HG03159 (cell line): ENCODE results near the gene EPB41L1.
A peak's percentile ranks its signal among the peaks of the same experiment; 100 is the strongest.

Experiments used
- ATAC-seq: cut with Tn5 transposase; IDR thresholded peaks from one replicate; pipeline ENCODE4 v1.9.1; 2021; ENCODE audit warnings: mild to moderate bottlenecking, moderate library complexity; ENCODE audit not compliant: unreplicated experiment

The EPB41L1 gene

GRCh38 chr20:36218380-36219064 is 64.0 kb downstream of the EPB41L1 start:
- ATAC-seq = no peak

- ATAC-seq = no peak
Measured at GRCh38 chr20:36219671-36220220, 65.2 kb downstream of the EPB41L1 start.

- no peak for ATAC-seq
Measured at GRCh38 chr20:36225666-36226065, 71.1 kb downstream of the EPB41L1 start.

GRCh38 chr20:36228770-36229169 is 74.2 kb downstream of the EPB41L1 start:
- ATAC-seq = no peak

GRCh38 chr20:36230019-36230418 is 75.5 kb downstream of the EPB41L1 start:
- no peak for ATAC-seq

GRCh38 chr20:36231331-36231730 is 76.8 kb downstream of the EPB41L1 start:
- no peak for ATAC-seq

GRCh38 chr20:36234771-36235320 is 80.3 kb downstream of the EPB41L1 start:
- no peak for ATAC-seq

GRCh38 chr20:36235892-36236785 is 81.6 kb downstream of the EPB41L1 start, which contains the start of gene AAR2:
Gene AAR2 (plus strand): TSS chr20:36236478. CDS start chr20:36239869, 3,391 bp downstream.
- ATAC-seq = peak; percentile 64

GRCh38 chr20:36236786-36237121 is 82.2 kb downstream of the EPB41L1 start:
- ATAC-seq = no peak

- no peak for ATAC-seq
Measured at GRCh38 chr20:36237477-36237876, 82.9 kb downstream of the EPB41L1 start.

GRCh38 chr20:36238153-36238552 is 83.6 kb downstream of the EPB41L1 start:
- no peak for ATAC-seq

GRCh38 chr20:36238760-36239159 is 84.2 kb downstream of the EPB41L1 start:
- ATAC-seq = no peak

GRCh38 chr20:36240076-36240475 is 85.5 kb downstream of the EPB41L1 start:
- no peak for ATAC-seq

- no peak for ATAC-seq
Measured at GRCh38 chr20:36241678-36242077, 87.1 kb downstream of the EPB41L1 start.

- ATAC-seq = no peak
Measured at GRCh38 chr20:36243726-36244125, 89.2 kb downstream of the EPB41L1 start.

GRCh38 chr20:36246401-36246800 is 91.9 kb downstream of the EPB41L1 start:
- no peak for ATAC-seq

- no peak for ATAC-seq
Measured at GRCh38 chr20:36248836-36249235, 94.3 kb downstream of the EPB41L1 start.

GRCh38 chr20:36249450-36249849 is 94.9 kb downstream of the EPB41L1 start:
- no peak for ATAC-seq

- ATAC-seq = no peak
Measured at GRCh38 chr20:36251426-36251825, 96.9 kb downstream of the EPB41L1 start.

GRCh38 chr20:36252511-36252910 is 98.0 kb downstream of the EPB41L1 start:
- no peak for ATAC-seq

- ATAC-seq = no peak
Measured at GRCh38 chr20:36253036-36253435, 98.5 kb downstream of the EPB41L1 start.

- no peak for ATAC-seq
Measured at GRCh38 chr20:36254076-36254475, 99.5 kb downstream of the EPB41L1 start.
